Cardiac fibroblast (primary cell): Measurements from ENCODE around the gene ARID1B.

Experiments
- DNase-seq, 2 donors: peaks; one replicate each; pipeline versions ENCODE4 v3.0.0 to v3.0.0-alpha.2; 2010; ENCODE audit warnings: low read depth in 2 of 2
- H3K4me3 ChIP-seq, 2 donors: replicated peaks in 1 of 2; 1 replicate in 1 of 2; 2 replicates in 1 of 2; pipeline ENCODE4 v1.5.1; 2011; ENCODE audit warnings: low read depth in 2 of 2, low read length in 2 of 2, mild to moderate bottlenecking in 2 of 2, moderate library complexity in 1 of 2
- TF ChIP-seq, protein P1 (sequence below): IDR thresholded peaks from one replicate; pipeline ENCODE4 v1.5.1; 2011; ENCODE audit warnings: low read depth, mild to moderate bottlenecking, low read length, inconsistent platforms

The ARID1B gene

DNA sequence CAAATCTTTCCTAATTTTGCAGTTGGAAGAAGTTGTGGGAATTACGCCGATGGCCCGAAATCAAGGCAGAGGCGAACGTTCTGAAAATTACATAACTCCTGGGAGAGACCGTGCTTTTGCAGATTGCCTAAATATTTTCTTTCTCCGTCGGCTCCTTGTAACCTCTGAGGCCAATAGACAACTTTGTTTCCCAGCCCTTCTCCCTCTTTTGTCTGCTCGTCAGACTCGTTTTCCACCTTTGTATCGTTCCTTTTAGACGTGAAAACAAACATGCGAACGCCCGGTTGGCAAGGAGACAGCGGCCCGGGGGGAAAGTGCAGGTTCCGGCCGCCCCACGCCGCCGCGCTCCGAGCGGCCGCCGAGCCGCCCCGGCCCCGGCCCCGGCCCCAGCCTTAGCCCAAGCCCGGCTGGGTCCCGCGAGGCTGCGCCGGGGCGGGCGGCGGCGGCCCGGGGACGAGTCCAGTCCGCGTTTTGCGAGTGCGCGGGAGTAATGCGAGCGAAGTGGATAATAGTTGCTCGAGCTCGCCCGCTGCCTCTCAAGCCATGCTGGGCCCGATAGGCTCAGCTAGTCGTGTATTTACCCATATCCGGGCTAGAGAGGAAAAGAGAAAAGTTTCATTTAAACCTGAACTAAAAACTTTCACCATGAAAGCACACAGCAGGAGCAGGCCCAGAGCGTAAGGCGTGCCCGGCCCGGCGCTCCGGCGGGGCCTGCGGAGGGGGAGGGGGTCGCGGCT is at the start of gene ARID1B:
TSS of gene ARID1B (plus strand) at position 539 of the 737 bp plus-strand sequence. CDS start 303 bp downstream, outside the sequence.
- DNase-seq = peak; percentile 81 to 88
- TF ChIP-seq, protein P1, sequence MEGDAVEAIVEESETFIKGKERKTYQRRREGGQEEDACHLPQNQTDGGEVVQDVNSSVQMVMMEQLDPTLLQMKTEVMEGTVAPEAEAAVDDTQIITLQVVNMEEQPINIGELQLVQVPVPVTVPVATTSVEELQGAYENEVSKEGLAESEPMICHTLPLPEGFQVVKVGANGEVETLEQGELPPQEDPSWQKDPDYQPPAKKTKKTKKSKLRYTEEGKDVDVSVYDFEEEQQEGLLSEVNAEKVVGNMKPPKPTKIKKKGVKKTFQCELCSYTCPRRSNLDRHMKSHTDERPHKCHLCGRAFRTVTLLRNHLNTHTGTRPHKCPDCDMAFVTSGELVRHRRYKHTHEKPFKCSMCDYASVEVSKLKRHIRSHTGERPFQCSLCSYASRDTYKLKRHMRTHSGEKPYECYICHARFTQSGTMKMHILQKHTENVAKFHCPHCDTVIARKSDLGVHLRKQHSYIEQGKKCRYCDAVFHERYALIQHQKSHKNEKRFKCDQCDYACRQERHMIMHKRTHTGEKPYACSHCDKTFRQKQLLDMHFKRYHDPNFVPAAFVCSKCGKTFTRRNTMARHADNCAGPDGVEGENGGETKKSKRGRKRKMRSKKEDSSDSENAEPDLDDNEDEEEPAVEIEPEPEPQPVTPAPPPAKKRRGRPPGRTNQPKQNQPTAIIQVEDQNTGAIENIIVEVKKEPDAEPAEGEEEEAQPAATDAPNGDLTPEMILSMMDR = no peak
- peak within 1 kb of the TSS; percentile 61 to 72 for H3K4me3 ChIP-seq

GRCh38 chr6:156727715-156728385 is 49.3 kb upstream of the ARID1B start:
- H3K4me3 ChIP-seq = no peak overlapping the region
- DNase-seq = no peak
- TF ChIP-seq, protein P1 = no peak

GRCh38 chr6:156729248-156729647 is 47.9 kb upstream of the ARID1B start:
- TF ChIP-seq, protein P1 = no peak
- peak; percentile 7 to 66 for DNase-seq
- no peak overlapping the region for H3K4me3 ChIP-seq

DNA sequence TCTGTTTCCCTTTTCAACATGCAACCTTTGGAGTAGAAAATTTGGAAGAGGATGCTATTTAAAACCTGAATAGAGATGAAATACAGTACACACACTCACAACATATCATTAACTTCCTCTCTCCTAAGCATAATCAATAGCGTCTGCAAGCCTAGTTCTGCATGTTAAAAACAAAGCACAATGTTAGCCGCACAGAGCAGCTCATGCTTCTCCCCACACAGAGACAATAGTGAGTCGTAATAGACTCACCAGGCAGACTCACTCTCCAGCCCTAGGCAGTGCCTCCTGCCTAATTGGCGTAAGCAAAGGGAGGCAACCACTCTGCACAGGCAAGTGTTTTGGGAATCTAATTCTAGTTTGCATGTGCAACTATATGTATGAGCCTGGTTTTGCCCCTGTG is 45.8 kb upstream of the ARID1B start:
- DNase-seq = peak; percentile 29 to 57
- H3K4me3 ChIP-seq = no peak overlapping the region
- TF ChIP-seq, protein P1 = no peak

DNA sequence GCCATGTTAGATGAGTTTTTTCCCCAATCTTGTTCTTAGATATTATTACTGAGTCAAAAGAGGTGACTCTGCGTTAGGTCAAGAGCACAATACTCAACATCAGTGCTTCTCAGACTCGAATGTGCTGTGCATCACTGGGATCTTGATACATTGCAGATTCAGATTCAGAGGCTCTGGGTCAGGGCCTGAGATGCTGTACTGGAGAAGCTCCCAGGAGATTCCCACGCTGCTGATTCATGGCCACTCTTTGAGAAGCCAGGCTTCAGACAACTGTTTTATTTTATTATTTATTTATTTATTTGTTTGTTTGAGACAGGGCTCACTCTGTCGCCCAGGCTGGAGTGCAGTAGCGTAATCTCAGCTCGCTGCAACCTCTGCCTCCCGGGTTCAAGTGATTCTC is 41.4 kb upstream of the ARID1B start:
- peak in 1 of 2 donors; percentile 36 for DNase-seq
- H3K4me3 ChIP-seq = no peak overlapping the region
- TF ChIP-seq, protein P1 = no peak

DNA sequence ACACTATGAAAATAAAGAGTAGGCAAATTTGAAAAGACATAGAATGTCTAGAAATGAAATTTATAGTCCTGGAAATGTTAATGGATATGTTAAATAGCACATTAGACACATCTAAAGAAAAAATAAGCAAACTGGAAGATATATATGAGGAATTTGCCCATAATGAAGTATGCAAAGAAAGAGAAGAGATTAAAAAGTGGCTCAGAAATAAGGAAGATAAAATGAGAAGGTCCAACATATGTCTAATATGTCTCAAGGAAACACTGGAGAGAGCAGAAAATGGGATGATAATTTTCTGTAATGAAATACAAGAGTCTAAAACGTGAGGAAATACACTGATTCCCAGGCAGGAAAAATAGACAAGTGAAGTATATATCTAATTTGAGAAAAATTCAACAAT is 36.6 kb upstream of the ARID1B start:
- no peak for DNase-seq
- H3K4me3 ChIP-seq = no peak overlapping the region
- TF ChIP-seq, protein P1 = no peak
